HUDEP-2 (cell line): Measurements from ENCODE around the gene NMNAT2.
A peak's percentile ranks its signal among the peaks of the same experiment; 100 is the strongest.

Experiments used
- DNase-seq, 76 experiments: peaks; one replicate each; lab custom pipeline; 2025; ENCODE audit not compliant: unreplicated experiment in 76 of 76; lab: John Stamatoyannopoulos, UW

NMNAT2 gene

DNA sequence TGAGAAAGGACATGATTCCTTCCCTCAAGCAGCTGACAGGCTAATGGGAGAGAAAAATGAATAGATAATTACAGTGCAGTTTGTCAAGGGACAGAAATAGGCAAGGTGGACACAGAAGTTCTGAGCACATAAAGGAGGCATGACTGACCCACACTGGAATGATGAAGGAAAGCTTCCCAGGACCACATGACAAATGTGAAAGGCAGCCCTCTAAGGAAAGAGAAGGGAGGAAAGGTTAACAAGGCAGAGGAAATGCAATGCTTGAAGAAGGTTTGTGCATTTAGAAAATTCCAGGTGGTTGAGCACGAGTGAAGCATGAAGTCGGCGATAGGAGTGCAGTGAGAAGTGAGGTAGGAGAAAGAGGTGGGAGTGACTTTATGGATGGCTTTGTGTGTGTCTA is 194.7 kb downstream of the NMNAT2 start:
- peak in 1 of 76 experiments; percentile 3 for DNase-seq

DNA sequence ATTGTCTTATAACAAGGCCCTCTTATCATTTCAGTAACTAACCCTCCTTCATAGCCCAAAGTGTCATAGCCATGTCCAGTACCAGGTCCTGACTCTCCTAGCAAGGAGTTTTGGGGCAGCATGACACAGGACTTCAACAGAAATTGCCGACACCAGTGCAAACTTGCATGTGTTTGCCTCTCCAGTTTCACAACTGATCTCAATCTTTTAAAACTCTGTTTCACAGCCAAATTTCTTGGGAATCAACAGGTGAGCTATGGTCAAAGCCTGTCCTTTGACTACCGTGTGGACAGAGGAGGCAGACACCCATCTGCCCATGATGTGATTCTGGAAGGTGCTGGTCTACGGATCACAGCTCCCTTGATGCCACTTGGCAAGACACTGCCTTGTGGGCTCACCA is 195.3 kb downstream of the NMNAT2 start:
- no peak for DNase-seq

DNA sequence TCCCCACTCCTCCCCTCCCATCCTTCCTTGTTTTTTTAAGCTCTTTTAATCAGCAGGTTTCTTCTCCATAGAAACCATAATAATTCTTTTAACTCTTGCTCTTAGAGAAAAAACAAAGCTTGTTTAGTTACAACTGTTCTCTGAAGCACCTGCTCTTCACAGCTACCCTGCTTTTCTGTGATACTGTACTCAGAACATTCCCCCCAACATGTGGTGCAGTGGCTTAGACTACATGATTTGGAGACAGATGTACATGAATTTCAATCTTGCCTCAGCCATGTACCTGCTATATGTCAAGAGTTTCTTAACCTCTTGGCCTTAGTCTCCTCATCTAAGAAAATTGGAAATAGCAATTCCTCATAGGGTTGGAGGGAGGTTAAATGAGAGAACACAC is 198.6 kb downstream of the NMNAT2 start:
- no peak for DNase-seq

GRCh38 chr1:183218971-183219615 is 199.1 kb downstream of the NMNAT2 start:
- DNase-seq = no peak

- no peak for DNase-seq
These were observed 200.1 kb downstream of the NMNAT2 start for GRCh38 chr1:183218027-183218618.

GRCh38 chr1:183215936-183216335 is 202.2 kb downstream of the NMNAT2 start:
- peak in 1 of 76 experiments; percentile 10 for DNase-seq

DNA sequence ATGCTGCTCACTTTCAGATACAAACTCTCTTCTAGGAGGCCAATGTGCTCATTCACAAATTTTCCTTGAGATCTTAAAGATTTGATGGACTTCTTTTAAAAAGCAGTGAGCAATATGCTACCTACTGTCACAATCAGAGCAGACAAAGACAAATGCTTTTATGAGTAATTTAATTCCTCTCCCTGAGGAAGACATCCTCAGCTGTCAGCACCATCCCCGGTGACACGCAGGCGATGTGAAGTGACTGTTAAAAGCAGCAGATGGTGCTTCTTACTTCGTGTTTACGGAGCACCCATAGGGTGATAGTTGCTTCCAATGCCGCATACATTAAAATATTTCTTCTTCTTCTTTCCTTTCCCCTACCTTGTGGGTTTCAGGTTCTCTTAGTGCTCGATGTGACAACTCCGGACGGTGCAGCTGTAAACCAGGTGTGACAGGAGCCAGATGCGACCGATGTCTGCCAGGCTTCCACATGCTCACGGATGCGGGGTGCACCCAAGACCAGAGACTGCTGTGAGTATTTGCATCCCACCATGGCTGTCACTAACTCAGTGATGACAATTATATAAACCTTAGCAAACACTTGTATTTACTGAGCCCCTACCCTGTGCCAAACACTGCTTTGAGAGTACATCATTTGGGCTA is 203.0 kb downstream of the NMNAT2 start:
- DNase-seq = no peak

- DNase-seq = no peak
These were observed 203.9 kb downstream of the NMNAT2 start for GRCh38 chr1:183214021-183214970.

GRCh38 chr1:183212870-183213269 is 205.3 kb downstream of the NMNAT2 start:
- no peak for DNase-seq

GRCh38 chr1:183210681-183211080 is 207.5 kb downstream of the NMNAT2 start:
- DNase-seq = no peak

- no peak for DNase-seq
These were observed 208.5 kb downstream of the NMNAT2 start for GRCh38 chr1:183209533-183210158.

DNA sequence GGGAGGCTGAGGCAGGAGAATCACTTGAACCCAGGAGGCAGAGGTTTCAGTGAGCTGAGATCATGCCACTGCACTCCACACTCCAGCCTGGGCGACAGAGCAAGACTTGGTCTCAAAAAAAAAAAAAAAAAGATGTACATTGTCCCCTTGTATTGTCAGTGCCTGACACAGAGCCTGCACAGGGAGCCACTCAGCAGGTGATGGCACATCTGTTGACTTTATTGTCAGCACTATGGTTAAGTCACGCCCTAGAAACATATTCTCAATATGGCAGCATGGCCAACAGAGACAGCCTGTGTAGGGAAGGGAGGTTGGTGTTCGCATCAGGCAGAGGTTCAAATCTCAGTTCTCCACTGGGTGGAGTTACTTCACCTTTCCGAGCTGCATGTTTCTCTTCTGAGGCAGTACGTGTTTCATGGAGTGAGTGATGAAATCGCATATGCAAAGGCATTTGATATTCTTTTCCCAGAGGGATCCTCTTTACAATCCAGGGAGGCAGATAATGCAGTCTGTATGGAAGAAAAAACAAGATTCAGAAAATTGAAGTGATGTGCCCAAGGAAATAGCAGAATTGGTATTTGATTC is 211.6 kb downstream of the NMNAT2 start:
- DNase-seq = no peak

- DNase-seq = no peak
These were observed 212.9 kb downstream of the NMNAT2 start for GRCh38 chr1:183205196-183205781.

DNA sequence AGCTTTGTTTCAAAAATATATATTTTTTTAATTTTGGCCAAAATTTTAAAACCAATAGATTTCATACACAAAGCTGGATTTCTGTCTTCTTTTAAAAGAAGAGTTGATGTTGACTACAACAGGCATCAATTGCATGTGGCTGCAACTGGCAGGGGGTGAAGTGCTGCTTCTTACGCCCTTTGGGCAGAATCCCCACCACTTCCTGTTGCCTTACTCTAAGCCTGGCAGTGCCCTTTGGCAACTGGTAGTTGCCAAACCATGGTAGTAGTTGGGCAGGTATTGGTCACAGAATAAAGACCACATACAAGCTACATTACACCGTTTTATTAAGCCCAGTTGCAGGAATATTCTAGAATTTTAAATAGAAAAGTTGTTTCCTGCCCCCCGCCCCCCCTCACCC is 215.1 kb downstream of the NMNAT2 start:
- DNase-seq = no peak

DNA sequence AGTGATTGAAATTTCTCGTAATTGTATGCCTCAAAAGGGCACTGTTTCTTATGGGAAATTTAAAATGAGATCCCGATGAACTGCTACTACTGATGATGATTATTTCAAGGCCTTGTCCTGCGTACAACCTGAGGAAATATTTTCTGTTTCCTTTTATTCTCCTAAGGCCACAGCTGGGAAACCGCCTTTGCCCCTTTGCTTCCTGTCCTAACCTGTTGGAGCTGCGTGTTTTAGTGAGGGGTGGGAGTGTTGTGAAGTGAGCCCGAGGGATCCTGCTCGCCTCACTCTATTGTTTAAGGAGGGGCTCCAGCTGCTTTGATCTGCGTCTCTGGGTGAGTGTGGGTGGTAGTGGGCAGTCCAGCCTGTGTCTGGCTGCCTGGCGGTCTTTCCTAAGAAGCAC is 217.7 kb downstream of the NMNAT2 start:
- DNase-seq = no peak

GRCh38 chr1:183199304-183199703 is 218.9 kb downstream of the NMNAT2 start:
- DNase-seq = no peak

GRCh38 chr1:183198463-183198862 is 219.7 kb downstream of the NMNAT2 start:
- DNase-seq = no peak
